RPMI7951 (cell line): ENCODE data around the gene SLC26A4. TPM values are rescaled to one million over a fixed set of nuclear protein-coding genes. Genes with fewer than 3 reads are reported as not detected.
A peak's percentile ranks its signal among the peaks of the same experiment; 100 is the strongest.

Source experiments
- DNase-seq: peaks from one replicate; pipeline ENCODE4 v3.0.0-alpha.2; 2012; ENCODE audit warnings: low read depth
- total RNA-seq: library from RNA; depleted of rRNA; stranded (reverse); fragments of >200 nt; shearing (Covaris generic); gene quantifications from 2 replicates; pipeline ENCODE4 v1.2.3, GENCODE V29; 2014

The SLC26A4 gene
- total RNA-seq, 1 experiment from 2014 or later = 1.4 TPM

DNA sequence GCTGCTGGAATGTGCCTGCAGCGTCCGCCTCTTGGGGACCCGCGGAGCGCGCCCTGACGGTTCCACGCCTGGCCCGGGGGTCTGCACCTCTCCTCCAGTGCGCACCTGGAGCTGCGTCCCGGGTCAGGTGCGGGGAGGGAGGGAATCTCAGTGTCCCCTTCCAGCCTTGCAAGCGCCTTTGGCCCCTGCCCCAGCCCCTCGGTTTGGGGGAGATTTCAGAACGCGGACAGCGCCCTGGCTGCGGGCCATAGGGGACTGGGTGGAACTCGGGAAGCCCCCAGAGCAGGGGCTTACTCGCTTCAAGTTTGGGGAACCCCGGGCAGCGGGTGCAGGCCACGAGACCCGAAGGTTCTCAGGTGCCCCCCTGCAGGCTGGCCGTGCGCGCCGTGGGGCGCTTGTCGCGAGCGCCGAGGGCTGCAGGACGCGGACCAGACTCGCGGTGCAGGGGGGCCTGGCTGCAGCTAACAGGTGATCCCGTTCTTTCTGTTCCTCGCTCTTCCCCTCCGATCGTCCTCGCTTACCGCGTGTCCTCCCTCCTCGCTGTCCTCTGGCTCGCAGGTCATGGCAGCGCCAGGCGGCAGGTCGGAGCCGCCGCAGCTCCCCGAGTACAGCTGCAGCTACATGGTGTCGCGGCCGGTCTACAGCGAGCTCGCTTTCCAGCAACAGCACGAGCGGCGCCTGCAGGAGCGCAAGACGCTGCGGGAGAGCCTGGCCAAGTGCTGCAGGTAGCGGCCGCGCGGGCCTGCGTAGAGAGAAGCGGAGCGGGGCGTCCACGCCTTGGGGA, 645 bp downstream of the SLC26A4 start:
- DNase-seq = peak; percentile 35

GRCh38 chr7:107661865-107662379, 1.3 kb downstream of the SLC26A4 start:
- no peak for DNase-seq

DNA sequence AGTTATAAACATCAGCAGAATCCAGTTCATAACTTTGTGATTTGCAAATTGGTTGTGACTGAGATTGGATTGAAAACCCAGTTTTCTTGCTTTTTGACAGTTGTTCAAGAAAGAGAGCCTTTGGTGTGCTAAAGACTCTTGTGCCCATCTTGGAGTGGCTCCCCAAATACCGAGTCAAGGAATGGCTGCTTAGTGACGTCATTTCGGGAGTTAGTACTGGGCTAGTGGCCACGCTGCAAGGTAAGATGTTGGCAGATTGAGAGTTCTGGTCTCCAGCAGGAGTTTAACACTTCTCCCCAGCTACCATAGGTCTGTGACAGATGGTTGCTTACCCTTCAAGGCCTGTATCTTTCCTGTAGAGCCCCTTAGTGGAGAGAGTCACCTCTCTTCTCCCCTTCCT, 2.6 kb downstream of the SLC26A4 start:
- no peak for DNase-seq

DNA sequence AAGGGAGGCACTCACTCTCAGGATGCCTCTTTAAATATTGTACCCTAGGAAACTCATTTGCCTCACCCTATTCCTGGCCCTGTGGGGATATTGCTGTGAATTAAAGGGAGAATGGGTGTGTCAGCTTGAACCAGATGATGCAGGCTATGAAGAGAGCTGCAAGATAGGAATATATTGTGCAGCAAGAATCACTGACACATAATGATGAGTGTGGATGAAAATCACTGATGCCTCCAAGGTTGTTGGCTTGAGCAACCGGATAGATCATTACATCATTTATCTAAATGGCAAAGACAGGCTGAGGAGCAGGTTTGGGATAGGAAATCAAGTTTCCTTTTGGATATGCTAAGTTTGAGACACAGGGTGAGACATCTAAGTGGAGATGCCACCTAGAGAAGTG, 6.2 kb downstream of the SLC26A4 start:
- DNase-seq = no peak

DNA sequence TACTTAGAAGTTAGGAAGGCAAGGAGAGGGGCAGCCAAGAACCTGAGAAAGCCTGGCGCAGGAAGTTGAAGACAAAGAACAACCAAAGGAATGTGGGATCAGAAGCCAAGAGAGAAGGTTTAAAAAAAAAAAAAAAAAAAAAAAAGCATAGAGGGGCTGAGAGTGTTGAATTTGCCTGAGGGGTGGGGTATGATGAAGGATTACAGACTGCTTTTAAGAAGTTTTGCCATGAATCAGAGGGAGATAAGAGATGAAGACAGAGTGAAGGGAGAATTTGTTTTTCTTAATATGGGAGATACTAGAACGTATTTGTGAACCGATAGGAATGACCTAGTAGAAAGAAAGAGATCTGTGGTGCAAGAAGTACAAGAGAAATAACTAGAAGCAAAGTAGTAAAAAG, 6.7 kb downstream of the SLC26A4 start:
- no peak for DNase-seq

GRCh38 chr7:107668296-107668695, 7.7 kb downstream of the SLC26A4 start:
- DNase-seq = no peak

GRCh38 chr7:107672183-107672582, 11.6 kb downstream of the SLC26A4 start:
- no peak for DNase-seq

DNA sequence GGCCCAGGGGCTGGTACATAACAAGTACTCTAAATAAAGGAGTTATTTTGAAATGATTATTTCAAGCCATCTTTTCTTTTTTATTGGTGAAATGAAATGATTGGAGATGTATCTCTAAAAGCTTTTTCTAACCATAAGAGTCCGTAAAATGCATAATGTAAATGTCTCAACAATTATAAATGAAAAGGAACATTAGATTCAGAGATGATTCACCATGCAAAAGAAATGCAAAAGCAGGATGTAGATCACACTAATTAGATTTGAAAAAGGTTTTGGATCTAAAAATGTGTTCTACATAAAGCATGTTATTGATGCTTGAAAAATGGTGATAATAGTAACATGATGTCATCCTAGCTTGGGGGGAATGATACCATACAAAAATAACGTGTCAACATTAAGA, 15.6 kb downstream of the SLC26A4 start:
- DNase-seq = no peak

- DNase-seq = no peak
Measured at GRCh38 chr7:107678110-107678753, 17.6 kb downstream of the SLC26A4 start.

- DNase-seq = no peak
Measured at GRCh38 chr7:107680478-107680877, 19.9 kb downstream of the SLC26A4 start.

- DNase-seq = no peak
Measured at GRCh38 chr7:107682886-107683285, 22.3 kb downstream of the SLC26A4 start.

- DNase-seq = no peak
Measured at GRCh38 chr7:107684287-107684686, 23.7 kb downstream of the SLC26A4 start.

GRCh38 chr7:107684947-107685463, 24.4 kb downstream of the SLC26A4 start:
- DNase-seq = no peak

GRCh38 chr7:107686816-107687387, 26.3 kb downstream of the SLC26A4 start:
- no peak for DNase-seq

DNA sequence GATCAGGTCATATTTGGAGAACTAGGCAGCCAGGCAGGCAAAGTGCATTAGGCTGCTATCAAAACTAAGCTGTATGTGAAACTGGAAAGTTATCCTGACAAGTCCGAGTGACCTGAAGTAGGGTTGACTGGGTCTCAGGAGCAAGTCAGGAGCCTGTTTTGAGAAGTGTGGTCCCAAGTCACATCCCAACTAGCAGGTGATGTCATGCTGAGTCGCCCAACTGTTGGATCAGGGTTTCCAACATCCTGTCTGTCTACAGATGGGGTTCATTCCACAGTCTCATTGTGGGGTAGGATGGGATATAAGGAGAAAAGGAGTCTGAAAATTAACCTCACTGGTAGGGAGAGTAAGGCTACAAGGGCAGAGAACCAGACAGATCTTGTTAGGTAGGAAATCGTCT, 27.0 kb downstream of the SLC26A4 start:
- peak; percentile 71 for DNase-seq

DNA sequence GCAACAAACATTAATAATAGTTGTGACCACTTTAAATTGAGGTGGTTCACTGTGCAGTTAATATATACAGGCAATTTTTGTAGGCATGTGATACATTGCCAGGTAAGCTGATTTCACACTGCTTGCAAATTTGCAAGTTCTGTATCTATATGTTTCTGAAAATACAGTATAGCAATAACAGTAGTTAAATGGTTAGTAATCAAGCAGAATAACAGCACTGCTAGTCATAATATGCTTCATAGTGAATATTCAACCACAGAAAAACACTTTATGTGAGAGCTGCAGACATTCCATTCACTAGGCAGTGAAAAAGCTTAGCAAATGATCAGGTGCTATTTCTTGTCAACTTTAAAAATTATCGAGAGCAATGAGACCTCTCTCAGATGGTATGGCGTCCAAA, 28.9 kb downstream of the SLC26A4 start:
- DNase-seq = no peak

DNA sequence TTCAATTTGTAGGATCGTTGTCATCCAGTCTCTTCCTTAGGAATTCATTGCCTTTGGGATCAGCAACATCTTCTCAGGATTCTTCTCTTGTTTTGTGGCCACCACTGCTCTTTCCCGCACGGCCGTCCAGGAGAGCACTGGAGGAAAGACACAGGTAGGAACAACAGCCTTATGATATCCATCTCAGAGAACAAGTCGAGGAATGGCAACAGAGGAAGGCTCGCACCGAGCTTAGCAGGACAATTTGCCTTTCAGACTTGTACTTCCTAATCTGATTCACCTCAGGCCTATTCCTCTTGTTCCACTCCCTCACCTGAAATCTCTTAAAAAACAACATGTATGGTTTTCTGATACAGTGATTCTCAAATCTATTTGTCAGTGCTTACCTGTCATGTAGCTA, 29.5 kb downstream of the SLC26A4 start:
- DNase-seq = no peak

DNA sequence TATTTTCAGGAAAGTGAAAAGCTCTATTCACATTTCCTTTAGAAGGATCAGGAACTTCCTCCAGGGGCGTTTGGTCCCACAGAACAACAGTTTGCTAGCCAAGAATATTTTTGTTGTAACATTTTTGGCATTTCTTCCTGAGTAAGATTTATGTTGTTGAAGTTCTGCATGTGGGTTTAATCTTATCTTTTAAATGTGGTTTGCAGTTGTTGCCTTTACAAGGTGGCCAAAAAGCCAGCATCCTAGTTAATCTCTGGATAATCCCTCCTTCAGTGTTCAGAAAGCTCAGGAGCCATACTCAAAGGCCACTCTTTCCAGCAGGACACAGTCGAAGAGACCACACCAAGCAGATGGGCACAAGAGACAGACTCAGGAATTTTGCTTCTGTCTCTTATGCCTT, 30.0 kb downstream of the SLC26A4 start:
- DNase-seq = peak; percentile 58

- DNase-seq = peak; percentile 55
Measured at GRCh38 chr7:107691716-107692115, 31.1 kb downstream of the SLC26A4 start.

DNA sequence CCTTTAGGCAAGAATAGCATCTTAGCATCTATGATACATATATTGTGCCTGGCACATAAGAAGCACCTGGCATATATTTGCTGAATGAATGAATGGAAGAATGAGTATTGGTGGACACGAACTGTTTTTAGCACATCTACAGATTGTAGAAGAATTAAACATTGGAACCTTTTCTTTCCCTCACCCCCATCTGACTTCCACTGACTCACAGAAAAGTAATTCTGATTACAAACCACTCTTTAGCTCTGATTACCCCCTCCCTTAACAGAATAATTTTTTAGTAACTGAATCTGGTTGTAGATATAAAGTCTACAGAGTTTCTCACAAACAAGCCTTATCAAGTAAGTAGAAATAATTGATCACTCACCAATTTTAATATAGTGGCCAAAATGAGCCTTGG, 31.9 kb downstream of the SLC26A4 start:
- DNase-seq = no peak

DNA sequence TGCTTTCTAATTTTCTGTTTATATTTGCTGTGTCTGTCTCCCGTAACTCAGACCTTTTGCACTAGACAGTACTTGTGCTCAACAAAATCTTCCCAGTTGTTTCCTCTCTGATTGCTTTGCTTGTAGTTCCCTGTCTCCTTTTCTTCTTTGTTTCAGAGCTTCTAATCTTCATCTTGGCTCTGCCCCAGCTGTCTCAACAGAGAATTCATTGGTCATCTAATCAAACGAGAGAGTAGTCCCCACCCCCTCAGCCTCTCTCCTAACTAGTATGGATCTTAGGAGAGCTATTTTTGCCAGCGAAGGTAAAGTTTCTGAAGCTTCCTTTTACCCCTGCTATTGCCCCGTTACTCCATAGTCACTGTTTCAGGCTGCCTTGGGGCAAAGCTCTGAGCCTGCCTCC, 32.8 kb downstream of the SLC26A4 start:
- DNase-seq = no peak

- peak; percentile 46 for DNase-seq
Measured at GRCh38 chr7:107694386-107694785, 33.8 kb downstream of the SLC26A4 start.
